K562 (cell line): ENCODE results near the gene SYF2. TPM values are rescaled to one million over a fixed set of nuclear protein-coding genes. Genes with fewer than 3 reads are reported as not detected.

Experiments used
- BRF1 ChIP-seq: IDR thresholded peaks from 3 replicates; pipeline ENCODE4 v1.6.1; 2011; ENCODE audit warnings: borderline replicate concordance, mild to moderate bottlenecking; ENCODE audit not compliant: insufficient read length; ENCODE audit errors: extremely low read depth
- CCNT2 ChIP-seq: IDR thresholded peaks from 2 replicates; pipeline ENCODE4 v1.6.1; 2011; ENCODE audit warnings: borderline replicate concordance, low read depth, mild to moderate bottlenecking, moderate library complexity, mixed read lengths, low read length; ENCODE audit not compliant: insufficient read length; ENCODE audit errors: extremely low read depth
- CTCFL ChIP-seq: IDR thresholded peaks from 2 replicates; pipeline ENCODE4 v1.6.1; 2011; ENCODE audit warnings: borderline replicate concordance, low read depth, mild to moderate bottlenecking, moderate library complexity, low read length; ENCODE audit not compliant: insufficient read depth, poor library complexity, severe bottlenecking
- JUND ChIP-seq, 2 experiments: IDR thresholded peaks; 2 replicates in 1 of 2; 3 replicates in 1 of 2; pipeline ENCODE4 v1.6.1; 2011; ENCODE audit warnings: borderline replicate concordance in 2 of 2, low read depth in 2 of 2, low read length in 2 of 2, improper control_type of control experiment in 1 of 2, missing biosample characterization in 1 of 2, missing genetic modification characterization in 1 of 2, missing genetic modification reagents in 1 of 2
- MBD2 ChIP-seq: sonication (generic); IDR thresholded peaks from 2 replicates; pipeline ENCODE4 v1.6.1; 2016; ENCODE audit warnings: low read depth, borderline replicate concordance
- OTX1 ChIP-seq: fragments of 450-650 bp; formaldehyde crosslinking; IDR thresholded peaks from 2 replicates; pipeline ENCODE4 v1.4.0; 2022; ENCODE audit warnings: mild to moderate bottlenecking
- RB1 ChIP-seq: fragments of 450-650 bp; IDR thresholded peaks from 2 replicates; pipeline ENCODE4 v1.6.1; 2017; ENCODE audit warnings: low read depth, mild to moderate bottlenecking
- SMAD1 ChIP-seq: fragments of 150-350 bp; IDR thresholded peaks from 2 replicates; pipeline ENCODE4 v1.6.1; 2014; ENCODE audit warnings: low read length, low read depth; ENCODE audit not compliant: partially characterized antibody
- TAF7 ChIP-seq: fragments of 450-650 bp; IDR thresholded peaks from 2 replicates; pipeline ENCODE4 v1.6.1; 2016; ENCODE audit warnings: missing genetic modification characterization, missing compliant biosample characterization
- ZNF830 ChIP-seq: fragments of 250-450 bp; sonication (Bioruptor Pico); IDR thresholded peaks from 2 replicates; pipeline ENCODE4 v1.5.0; 2021; ENCODE audit warnings: mild to moderate bottlenecking
- polyA plus RNA-seq, 8 experiments: library from polyadenylated mRNA; depleted of rRNA in 4 of 8; stranded (reverse) in 5 of 8; unstranded in 3 of 8; fragments of >200 nt; fragmentation: Nextera tagmentation in 2 of 8; fragmentation: Illumina TruSeq in 1 of 8; extraction: Ambion mirVana in 2 of 8; extraction: Trizol in 1 of 8; gene quantifications; 2 replicates each; pipeline versions ENCODE4 v1.2.1 to v1.2.3, GENCODE V29; 2011 to 2014; ENCODE audit warnings: inconsistent platforms in 1 of 8, missing spikeins in 1 of 8
- total RNA-seq, 7 experiments: library from RNA; depleted of rRNA in 6 of 7; stranded (reverse); fragments of >200 nt in 6 of 7; fragmentation: Illumina TruSeq in 2 of 7; extraction: Trizol in 2 of 7; gene quantifications; 2 replicates each; pipeline versions ENCODE4 v1.2.1 to v1.2.3, GENCODE V29; 2011 to 2021; ENCODE audit warnings: low replicate concordance in 1 of 7
- TF ChIP-seq, protein P1 (sequence below): sonication (generic); IDR thresholded peaks from 2 replicates; pipeline ENCODE4 v1.6.1; 2016
- TF ChIP-seq, protein P2 (sequence below): fragments of 200-800 bp; sonication (Bioruptor generic); IDR thresholded peaks from 2 replicates; pipeline ENCODE4 v1.6.1; 2016; ENCODE audit warnings: missing genetic modification characterization, missing compliant biosample characterization
- TF ChIP-seq, protein P3 (sequence below): fragments of 450-650 bp; IDR thresholded peaks from 2 replicates; pipeline ENCODE4 v1.6.1; 2017; ENCODE audit warnings: antibody characterized with exemption, mild to moderate bottlenecking

SYF2 gene
- total and polyA plus RNA-seq, 9 of the 15 experiments (the other 6 are each of a cell fraction or from before 2014, with no cell fraction given): 20.9 to 69.0 (median 43.2) TPM

DNA sequence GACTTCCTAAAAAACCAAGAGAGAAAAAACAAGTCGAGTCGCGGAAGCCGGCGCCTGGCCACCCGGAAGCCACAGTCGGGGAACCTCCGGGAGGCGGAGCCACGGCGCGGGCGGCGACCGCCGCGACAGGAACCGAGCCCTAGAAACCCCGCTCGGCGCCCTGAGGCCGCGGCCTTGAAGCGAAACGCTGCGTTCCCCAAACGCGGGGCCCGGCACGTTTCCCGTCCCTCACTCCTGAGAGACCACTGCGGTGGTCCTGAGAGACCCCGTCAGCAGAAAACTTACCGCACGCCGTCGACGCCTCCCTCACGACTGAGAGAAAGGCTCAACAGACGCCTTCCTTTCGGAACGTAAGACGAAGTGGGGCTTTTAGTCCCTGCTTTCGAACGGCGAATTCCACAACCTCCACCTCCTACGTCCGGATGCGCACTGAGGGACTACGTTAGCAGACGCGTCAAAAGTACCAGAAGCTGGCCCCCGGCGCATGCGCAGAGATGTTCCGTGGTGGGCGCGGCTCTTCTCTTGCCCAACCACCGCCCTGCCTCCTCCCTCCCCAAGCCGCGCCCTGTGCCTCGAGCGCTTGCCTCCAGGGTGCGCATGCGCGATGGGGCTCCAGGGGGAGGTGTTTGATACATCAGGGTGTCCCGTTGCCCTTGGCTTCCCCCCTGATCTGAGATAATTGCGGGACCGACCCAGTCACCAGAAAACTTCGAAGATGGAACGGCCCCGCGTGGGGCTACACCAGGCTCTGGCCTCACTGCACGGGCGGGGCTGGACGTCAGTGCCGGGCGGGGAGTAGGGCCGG, 14.9 kb upstream of the SYF2 start, which contains the start of gene RSRP1 (continued):
- TF ChIP-seq, protein P1, sequence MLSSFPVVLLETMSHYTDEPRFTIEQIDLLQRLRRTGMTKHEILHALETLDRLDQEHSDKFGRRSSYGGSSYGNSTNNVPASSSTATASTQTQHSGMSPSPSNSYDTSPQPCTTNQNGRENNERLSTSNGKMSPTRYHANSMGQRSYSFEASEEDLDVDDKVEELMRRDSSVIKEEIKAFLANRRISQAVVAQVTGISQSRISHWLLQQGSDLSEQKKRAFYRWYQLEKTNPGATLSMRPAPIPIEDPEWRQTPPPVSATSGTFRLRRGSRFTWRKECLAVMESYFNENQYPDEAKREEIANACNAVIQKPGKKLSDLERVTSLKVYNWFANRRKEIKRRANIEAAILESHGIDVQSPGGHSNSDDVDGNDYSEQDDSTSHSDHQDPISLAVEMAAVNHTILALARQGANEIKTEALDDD: no peak
- TF ChIP-seq SMAD1 (peak; percentile 91), MBD2 (peak; percentile 89), TAF7 (tag) (peak; percentile 95), ZNF830 (CRISPR knock-in tag) (peak; percentile 82; the same call in 1 of the 2 replicates), JUND (IDR thresholded peaks at IDR 0.05; ENCODE audit: borderline replicate concordance, low read depth, low read length) (peak; percentile 37), JUND (tag; IDR thresholded peaks at IDR 0.05; ENCODE audit: borderline replicate concordance, low read depth, low read length) (no peak; the same call in 2 of the 3 replicates), BRF1 (no peak), CCNT2 (peak; percentile 83), OTX1 (peak; percentile 95), RB1 (peak; percentile 80), CTCFL (no peak)
- TF ChIP-seq, protein P2, sequence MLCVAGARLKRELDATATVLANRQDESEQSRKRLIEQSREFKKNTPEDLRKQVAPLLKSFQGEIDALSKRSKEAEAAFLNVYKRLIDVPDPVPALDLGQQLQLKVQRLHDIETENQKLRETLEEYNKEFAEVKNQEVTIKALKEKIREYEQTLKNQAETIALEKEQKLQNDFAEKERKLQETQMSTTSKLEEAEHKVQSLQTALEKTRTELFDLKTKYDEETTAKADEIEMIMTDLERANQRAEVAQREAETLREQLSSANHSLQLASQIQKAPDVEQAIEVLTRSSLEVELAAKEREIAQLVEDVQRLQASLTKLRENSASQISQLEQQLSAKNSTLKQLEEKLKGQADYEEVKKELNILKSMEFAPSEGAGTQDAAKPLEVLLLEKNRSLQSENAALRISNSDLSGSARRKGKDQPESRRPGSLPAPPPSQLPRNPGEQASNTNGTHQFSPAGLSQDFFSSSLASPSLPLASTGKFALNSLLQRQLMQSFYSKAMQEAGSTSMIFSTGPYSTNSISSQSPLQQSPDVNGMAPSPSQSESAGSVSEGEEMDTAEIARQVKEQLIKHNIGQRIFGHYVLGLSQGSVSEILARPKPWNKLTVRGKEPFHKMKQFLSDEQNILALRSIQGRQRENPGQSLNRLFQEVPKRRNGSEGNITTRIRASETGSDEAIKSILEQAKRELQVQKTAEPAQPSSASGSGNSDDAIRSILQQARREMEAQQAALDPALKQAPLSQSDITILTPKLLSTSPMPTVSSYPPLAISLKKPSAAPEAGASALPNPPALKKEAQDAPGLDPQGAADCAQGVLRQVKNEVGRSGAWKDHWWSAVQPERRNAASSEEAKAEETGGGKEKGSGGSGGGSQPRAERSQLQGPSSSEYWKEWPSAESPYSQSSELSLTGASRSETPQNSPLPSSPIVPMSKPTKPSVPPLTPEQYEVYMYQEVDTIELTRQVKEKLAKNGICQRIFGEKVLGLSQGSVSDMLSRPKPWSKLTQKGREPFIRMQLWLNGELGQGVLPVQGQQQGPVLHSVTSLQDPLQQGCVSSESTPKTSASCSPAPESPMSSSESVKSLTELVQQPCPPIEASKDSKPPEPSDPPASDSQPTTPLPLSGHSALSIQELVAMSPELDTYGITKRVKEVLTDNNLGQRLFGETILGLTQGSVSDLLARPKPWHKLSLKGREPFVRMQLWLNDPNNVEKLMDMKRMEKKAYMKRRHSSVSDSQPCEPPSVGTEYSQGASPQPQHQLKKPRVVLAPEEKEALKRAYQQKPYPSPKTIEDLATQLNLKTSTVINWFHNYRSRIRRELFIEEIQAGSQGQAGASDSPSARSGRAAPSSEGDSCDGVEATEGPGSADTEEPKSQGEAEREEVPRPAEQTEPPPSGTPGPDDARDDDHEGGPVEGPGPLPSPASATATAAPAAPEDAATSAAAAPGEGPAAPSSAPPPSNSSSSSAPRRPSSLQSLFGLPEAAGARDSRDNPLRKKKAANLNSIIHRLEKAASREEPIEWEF (CRISPR knock-in tag): no peak
- TF ChIP-seq, protein P3, sequence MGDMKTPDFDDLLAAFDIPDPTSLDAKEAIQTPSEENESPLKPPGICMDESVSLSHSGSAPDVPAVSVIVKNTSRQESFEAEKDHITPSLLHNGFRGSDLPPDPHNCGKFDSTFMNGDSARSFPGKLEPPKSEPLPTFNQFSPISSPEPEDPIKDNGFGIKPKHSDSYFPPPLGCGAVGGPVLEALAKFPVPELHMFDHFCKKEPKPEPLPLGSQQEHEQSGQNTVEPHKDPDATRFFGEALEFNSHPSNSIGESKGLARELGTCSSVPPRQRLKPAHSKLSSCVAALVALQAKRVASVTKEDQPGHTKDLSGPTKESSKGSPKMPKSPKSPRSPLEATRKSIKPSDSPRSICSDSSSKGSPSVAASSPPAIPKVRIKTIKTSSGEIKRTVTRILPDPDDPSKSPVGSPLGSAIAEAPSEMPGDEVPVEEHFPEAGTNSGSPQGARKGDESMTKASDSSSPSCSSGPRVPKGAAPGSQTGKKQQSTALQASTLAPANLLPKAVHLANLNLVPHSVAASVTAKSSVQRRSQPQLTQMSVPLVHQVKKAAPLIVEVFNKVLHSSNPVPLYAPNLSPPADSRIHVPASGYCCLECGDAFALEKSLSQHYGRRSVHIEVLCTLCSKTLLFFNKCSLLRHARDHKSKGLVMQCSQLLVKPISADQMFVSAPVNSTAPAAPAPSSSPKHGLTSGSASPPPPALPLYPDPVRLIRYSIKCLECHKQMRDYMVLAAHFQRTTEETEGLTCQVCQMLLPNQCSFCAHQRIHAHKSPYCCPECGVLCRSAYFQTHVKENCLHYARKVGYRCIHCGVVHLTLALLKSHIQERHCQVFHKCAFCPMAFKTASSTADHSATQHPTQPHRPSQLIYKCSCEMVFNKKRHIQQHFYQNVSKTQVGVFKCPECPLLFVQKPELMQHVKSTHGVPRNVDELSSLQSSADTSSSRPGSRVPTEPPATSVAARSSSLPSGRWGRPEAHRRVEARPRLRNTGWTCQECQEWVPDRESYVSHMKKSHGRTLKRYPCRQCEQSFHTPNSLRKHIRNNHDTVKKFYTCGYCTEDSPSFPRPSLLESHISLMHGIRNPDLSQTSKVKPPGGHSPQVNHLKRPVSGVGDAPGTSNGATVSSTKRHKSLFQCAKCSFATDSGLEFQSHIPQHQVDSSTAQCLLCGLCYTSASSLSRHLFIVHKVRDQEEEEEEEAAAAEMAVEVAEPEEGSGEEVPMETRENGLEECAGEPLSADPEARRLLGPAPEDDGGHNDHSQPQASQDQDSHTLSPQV: no peak
